ENCODE data around the gene AMIGO1. TPM values are rescaled to one million over a fixed set of nuclear protein-coding genes. Genes with fewer than 3 reads are reported as not detected.
"Not testable (repeated sequence)": the region's sequence is repeated elsewhere in the genome, so short reads cannot be mapped to it uniquely, and the experiment has no call there.

Gene AMIGO1
- total RNA-seq, 1 donor from 2014 or later: 1.8 TPM

DNA sequence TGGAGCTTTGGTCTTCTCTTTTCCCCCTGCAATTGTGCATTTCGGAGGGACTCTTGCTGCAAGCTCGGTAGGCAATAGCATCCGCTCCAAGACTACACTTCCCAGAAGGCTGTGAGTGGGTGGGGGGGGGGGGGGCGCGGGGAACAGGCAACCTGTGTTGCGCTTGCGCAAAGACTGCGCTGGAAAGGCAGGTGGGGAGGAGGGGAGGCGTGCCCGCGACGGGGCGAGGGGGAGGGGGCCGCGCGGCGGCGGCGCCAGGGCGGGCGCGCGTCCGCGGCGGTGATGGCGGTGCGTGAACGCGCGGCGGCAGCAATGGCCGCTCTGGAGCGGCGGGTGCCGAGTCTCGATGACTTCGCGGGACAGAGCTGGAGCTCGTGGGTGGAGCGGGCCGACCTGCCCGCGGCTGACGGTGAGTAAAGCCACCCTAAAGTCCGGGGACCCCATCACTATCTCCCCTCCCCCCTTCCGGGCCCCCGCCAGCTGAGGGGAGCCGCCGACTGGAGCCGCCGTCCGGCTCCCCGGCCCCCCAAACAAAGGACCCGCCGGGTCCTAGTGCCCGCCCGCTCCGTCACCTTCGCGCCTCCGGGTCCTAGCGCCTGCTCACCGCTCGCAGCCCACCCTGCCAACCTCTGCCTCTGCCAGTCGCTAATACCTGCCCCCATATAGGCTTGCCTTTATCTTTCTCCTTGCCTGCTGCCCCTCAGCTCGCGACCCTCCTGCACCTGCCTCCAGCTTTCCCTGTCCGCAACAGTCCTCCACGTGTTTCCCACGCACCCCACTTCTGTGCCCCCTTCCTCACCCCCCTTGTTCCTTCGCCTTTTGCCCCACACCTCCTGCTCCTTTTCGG lies 25.6 kb downstream of the AMIGO1 start, which contains the start of gene ATXN7L2:
Gene ATXN7L2 (plus strand): TSS at position 234 of the 847 bp plus-strand sequence. CDS start 49 bp downstream, at position 283.
- DNase-seq (ENCODE audit: low read depth, low spot score): peak; percentile 56

DNA sequence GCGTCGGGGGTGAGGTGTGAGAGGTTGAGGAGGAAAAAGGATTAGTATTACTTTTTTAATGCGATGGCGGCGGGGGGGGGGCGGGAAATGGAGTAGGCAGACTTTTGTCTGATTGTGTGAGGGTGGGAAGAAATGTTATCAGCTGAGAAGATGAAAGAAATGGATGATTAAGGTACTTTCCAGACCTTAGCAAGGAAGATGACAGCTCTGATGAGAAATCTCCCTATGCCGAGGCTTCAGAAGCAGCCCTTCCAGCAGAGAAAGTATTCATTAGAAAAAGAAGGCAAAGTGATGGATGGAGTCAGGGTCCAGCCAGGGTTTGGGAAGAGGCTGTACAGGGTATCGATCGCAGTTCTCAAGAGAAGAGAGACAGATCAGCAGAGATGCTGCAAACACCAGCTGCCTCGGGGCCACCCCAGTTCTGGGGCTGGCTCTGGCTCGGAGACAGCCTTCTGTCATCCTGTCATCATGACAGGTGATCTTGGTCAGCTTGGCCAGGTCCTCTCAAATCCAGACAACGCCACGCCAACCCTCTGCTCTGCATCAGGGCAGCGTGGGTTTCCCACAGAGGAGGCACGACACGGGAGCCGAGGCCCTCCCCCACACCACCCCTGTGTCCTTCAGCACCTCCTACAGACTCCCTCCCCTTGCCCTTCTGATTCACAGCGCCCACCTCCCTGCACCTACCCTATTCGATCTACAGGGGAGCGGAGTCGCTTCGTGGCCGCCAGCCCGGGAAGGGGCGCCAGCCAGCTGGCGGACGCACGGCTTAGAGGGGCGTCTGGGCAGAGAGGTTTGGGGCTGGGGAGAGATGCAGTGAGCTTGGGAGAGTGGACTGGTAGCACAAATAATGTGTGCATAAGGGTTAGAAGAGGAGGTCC lies 26.5 kb downstream of the AMIGO1 start:
- no peak for DNase-seq (ENCODE audit: low read depth, low spot score)

DNA sequence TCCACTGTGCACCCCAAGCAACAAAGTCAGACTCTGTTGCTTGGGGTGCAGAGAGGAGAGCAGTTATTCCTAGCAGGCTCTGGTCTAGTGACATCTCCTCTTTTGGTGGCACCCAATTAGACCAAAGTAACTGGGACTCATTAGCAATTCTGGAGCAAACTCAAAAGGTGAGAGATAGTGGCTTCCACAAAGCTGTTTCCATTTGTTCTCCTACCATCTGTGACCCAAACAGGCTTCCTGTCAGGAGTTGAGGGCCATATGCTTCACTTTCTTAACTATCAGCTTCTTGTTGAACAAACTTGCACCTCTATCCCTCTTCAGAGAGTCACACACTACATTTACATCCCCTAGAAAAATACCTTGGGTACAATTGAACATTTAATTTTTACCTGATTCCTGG lies 27.3 kb downstream of the AMIGO1 start:
- DNase-seq (ENCODE audit: low read depth, low spot score): no peak

DNA sequence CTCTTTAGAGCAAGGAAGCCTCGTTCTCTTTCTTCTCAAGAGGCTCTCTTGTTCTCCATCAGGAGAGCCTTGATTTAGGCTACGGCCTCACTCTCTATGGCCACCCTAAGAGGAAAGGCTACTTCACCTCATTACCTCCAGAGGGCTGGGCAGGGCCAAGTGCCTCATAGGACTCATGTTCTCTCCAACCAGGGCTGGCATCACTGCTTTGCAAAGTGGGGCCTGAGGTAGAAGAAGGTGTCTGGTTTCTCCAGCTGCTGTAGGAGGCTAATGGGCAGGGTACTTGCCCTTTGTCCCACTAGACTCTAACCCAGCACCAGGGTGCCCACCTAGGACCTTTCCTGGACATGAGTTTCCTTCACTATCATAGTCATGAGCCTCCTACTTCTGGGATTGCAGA lies 27.9 kb downstream of the AMIGO1 start:
- DNase-seq (ENCODE audit: low read depth, low spot score): no peak

DNA sequence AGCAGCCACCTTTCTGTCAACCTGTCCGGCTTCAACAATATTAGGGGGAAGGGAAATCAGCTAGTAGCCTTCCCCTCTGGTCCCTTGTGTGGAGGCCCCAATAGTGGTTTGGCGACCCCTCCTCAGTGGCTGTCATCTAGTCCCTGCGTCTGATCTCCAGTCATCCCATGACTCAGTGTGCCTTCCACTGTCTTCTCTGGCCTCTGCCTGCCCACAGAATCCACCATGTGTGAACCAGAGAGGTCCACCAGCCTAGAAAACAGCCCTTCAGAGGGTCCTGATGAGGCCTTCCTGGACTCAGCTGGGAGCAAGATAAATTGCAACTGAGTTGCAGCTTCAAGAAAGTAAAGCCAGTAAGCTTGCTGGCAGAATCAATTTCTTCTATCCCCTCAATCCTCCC lies 29.6 kb downstream of the AMIGO1 start:
- DNase-seq (ENCODE audit: low read depth, low spot score): no peak

DNA sequence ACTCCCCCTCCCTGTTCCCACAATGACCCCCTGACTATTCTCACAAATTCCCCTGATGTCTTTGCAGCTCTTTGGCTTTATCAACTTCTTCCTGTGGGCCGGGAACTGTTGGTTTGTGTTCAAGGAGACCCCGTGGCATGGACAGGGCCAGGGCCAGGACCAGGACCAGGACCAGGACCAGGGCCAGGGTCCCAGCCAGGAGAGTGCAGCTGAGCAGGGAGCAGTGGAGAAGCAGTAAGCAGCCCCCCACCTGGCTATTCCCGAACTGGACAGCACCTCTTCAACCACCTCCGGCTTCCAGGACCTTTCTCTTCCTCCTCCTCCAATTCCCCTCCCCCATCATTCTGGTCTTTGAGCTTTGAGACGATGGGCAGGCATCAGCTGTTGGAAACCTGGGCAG lies 30.2 kb downstream of the AMIGO1 start:
- no peak for DNase-seq (ENCODE audit: low read depth, low spot score)

DNA sequence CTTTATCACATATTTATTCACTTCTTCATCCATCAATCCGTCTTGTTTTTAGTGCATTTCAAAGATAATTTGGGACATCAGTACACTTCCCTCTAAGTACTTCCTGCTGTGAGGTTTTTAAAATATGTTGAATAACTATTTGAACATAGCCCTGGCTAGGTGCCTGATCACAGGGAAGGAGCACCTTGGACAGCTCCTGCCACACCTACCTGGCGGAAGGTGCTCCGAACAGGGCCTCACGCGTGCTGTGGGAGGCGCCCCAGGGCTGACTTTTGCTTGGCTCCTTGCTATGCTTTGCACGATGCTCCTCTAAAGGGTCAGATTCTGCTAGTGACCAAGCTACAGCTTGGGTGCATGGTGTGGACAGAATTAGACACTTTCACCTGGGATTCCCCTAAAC lies 30.7 kb downstream of the AMIGO1 start:
- DNase-seq (ENCODE audit: low read depth, low spot score): no peak

DNA sequence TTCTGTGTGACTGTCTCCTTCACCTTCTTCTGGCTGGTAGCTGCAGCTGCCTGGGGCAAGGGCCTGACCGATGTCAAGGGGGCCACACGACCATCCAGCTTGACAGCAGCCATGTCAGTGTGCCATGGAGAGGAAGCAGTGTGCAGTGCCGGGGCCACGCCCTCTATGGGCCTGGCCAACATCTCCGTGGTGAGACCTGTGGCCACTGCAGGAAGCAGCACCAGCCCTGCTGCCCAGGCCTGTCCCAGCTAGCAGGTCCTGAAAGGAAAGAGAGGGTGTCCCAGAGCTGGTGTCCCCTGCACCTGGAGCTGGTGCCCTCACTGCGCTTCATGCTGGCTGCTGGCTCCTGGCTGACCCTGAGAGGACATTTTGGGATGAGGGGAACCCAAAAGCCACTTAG lies 31.7 kb downstream of the AMIGO1 start:
- no peak for DNase-seq (ENCODE audit: low read depth, low spot score)

DNA sequence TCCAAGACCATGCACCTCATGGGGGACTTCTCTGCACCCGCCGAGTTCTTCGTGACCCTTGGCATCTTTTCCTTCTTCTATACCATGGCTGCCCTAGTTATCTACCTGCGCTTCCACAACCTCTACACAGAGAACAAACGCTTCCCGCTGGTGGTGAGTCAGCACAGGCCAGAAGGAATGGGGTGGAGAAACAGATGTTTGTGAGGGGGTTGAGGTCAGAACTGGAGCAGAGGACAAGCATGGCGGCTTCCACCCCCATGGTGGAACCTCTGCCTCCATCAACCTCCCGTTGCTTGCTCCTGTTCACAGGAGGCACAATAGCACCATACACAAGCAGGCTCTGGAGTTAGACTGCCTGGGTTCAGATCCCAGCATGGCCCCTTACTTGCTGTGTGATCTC lies 32.7 kb downstream of the AMIGO1 start:
- DNase-seq (ENCODE audit: low read depth, low spot score): no peak

DNA sequence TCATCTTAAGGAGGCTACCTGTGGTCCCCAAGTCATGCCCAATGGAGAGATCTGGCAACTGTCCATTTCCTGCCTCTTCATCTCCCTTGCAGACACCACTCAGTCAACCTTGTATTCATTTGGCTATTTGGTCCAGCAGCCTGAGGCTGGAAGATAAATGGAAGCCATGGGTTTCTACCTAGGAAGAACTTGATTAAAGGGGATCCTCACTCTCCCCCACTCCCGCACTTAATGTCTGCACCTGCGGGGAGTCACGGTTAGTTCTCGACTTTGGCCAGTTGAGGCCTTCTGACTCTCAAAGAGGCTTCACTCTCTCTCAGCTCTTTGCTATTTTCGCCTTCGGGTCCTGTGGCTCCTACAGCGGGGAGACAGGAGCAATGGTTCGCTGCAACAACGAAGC lies 34.3 kb downstream of the AMIGO1 start:
- no peak for DNase-seq (ENCODE audit: low read depth, low spot score)

DNA sequence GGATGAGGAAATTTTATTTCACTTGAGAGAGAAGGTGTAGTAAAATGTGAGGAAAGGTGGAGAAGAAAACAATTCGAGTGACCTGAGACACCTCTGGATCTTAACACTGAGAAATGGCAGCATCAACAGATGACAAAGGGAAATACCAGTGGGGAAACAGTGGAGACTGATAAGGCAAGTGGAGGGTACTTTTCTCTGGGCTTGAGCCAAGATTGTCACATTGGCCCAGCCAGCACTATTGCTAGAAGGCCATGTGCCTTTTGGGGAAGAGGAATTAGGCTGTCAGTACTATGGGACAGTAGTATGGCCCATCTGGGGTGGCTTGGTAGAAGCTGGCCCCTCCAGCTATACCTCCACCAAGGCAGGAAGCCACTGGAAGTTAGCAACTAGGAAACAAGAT lies 34.8 kb downstream of the AMIGO1 start:
- DNase-seq (ENCODE audit: low read depth, low spot score): no peak

DNA sequence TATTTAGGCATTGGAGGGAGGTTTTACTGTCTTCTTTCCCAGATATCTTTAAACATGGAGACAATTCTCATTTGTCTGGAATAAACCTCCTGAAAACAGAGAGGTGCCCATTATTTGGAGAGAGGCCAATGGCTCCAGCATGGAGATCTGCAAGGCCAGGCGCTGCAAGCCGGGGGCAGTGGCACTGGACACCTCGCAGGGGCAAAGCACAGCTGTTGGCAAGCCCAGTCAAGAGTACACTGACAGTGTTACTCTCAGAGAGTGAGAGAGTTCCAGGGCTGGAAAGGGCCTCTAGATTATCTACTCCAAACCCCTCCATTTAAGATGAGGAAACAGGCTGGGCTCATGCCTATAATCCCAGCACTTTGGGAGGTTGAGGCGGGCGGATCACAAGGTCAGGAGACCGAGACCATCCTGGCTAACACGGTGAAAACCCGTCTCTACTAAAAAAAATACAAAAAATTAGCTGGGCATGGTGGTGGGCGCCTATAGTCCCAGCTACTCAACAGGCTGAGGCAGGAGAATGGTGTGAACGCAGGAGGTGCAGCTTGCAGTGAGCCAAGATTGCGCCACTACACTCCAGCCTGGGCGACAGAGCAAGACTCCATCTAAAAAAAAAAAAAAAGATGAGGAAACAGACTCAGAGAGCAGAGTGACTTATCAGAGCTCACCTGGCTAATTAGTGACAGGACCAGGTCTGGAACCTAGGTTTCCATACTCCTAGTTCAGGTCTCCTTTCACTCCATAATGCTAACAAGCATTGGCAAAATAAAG lies 36.1 kb downstream of the AMIGO1 start:
- not testable (repeated sequence) for DNase-seq (ENCODE audit: low read depth, low spot score)

DNA sequence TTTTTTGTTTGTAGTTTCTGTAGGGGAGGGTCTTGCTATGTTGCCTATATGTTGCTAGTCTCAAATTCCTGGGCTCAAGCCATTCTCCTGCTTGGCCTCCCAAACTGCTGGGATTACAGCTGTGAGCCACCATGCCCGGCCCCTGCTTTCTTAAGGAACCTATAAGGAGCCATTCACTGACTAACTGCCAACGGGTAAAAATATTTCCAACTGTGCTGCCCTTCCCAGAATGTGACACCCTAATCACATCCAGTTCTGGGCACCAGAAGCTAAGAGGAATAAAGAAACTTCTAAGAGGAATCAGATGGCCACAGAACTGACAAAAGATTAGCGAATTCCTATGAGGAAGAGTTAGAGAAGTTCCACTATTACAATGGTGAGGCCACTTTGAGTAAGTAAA lies 36.7 kb downstream of the AMIGO1 start:
- DNase-seq (ENCODE audit: low read depth, low spot score): no peak

DNA sequence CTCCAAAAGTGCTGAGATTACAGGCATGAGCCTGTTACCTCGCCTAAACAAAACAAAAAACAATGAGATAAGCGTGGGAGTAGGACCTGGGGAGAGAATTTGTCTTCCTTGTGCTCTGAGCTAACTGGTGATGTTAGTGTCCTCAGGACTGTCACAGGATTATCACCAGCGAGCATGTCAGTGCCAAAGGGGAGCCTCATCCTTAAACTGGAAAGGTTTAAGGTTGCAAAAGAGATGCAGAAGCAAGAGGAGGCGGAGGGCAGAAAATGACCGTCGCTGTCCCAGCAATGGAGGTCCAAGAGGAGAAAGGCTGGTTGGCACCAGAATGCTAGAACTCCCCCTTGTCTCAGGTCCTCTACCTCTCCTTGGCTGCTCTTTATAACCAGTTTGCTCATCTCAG lies 39.3 kb downstream of the AMIGO1 start:
- DNase-seq (ENCODE audit: low read depth, low spot score): no peak

DNA sequence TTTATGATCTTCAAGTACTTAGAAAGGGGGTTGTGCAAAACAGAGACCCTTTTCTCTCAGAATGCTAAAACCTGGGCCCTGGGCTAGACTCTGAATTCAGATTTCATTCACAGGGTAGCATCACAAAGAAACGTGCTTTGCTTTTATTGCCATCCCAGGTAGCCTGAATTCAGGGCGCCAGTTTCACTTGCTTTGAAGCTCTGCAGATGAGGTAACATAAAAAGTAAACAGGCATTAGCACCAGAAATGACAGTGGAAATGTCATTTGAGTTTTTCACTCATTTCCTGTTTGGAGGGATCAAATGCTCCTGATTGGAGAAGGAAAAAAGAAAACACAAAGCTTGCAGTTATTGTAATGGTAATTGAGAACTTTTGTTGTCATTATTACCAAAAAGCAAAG lies 40.6 kb downstream of the AMIGO1 start:
- no peak for DNase-seq (ENCODE audit: low read depth, low spot score)

DNA sequence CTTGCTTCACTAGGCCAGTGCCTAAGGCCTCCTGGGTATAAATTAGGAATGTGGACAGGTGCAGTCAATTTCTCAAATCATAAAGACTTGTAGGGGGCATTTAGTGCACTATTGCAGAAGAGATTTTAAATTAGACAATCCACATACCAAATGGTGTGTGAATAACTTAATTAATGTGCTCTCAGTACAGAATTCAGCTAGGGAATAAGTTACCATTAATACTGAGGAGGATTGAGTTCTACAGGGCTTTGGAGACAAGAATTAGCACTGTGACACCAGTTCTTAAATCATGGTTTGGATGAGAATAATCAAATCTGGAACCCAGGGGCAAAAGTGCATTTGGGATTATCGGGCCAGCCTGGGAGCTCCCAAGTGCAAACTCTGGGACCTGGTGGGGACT lies 41.5 kb downstream of the AMIGO1 start:
- DNase-seq (ENCODE audit: low read depth, low spot score): no peak

DNA sequence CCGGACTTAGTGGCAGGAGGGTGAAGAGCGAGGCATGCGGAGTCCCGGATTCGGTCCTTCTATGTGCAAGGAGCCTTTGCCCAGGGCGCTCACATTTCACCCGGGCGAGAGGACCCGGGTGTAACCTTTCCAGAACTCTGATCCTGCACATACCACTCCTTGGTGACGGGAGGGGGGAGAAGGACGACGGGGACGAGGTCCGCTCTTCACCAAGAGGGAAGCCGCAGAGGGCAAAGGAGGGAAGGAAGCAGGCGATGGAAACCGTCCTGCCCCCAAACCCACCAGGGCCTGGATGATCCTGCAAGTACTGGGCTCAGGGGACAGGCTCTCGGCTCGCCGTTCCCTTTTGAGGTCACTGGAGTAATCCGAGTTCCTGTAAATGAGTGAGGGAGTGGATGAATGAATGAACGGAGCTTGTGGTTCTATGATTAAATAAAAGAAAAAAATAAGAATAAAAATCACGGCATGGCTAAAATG lies 42.2 kb downstream of the AMIGO1 start:
- DNase-seq (ENCODE audit: low read depth, low spot score): no peak

DNA sequence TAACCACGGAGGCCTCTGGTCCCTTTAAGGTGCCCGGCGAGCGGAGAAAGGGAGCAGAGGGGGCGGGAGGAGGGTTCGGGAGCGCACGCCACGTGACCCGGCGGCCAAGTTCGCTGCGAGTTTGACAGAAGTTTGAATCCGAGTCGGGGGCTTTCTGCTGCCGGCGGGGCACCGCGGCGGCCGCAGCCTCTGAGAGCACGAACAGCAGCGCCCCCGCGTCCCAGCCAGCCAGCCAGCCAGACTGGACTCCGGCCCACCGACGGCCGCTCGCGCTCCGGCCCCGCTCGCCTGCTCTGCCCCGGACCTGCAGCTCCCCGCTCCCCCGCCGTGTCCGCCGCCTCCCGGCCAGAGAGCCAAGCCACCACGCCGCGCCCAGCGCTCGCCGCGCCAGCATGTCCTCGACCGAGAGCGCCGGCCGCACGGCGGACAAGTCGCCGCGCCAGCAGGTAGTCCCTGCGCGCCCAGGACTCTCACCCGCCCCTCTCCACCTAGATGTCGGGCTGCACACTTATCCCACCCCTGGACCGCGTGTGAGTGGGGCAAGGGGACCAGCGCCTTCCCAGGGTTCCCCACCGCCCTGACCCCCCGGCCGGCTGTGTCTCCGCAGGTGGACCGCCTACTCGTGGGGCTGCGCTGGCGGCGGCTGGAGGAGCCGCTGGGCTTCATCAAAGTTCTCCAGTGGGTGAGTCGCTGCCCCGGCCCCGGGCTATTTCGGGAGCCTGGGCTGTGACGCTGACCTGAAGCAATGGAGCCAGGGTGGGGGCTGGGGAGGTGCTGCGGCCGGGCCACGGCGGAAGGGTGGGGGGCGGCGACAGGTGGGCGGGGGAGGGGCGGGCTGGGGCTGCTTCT lies 42.9 kb downstream of the AMIGO1 start, which contains the start of gene SYPL2:
Gene SYPL2 (plus strand): TSS at position 95 of the 849 bp plus-strand sequence. CDS start 298 bp downstream, at position 393.
- DNase-seq (ENCODE audit: low read depth, low spot score): no peak

DNA sequence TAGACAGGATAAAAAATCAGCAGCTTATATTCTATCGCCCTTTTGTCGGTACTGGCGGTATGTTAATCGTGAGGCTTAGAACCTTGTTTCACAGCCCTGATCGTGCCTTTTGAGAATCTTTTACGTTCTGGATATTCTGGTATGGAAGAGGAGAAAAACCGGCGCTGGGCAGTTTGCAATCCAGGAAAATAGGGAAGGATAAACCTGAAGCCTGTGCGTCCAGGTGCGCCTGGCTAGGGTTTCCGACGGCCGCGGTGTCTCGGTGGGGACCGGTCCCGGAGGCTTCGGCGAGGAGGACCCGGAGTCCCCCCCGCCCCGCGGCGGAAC lies 43.4 kb downstream of the AMIGO1 start:
- DNase-seq (ENCODE audit: low read depth, low spot score): no peak

DNA sequence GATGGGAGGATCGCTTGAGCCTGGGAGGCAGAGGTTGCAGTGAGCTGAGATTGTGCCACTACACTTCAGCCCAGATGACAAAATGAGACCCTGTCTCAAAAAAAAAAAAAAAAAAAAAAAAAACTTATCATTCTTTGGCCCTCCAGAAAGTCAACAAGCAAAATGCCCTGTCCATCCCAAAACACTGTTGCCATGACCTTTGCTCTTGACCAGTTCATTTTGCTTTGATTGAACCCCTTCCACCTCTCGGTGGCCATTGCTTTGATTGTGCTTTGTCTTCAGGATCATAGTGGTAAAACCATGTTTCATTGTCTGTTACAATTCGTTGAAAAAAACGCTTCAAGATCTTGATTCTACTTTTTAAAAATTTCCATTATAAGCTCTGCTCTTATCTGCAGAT lies 51.7 kb downstream of the AMIGO1 start:
- no peak for DNase-seq (ENCODE audit: low read depth, low spot score)

Measured in pulmonary artery endothelial cell (primary cell).